H9 (cell line): ENCODE results near the gene RBM33. TPM values are rescaled to one million over a fixed set of nuclear protein-coding genes. Genes with fewer than 3 reads are reported as not detected.

Source experiments
- DNase-seq: peaks from one replicate; pipeline ENCODE4 v3.0.0-alpha.2; 2017
- H2AFZ ChIP-seq: one replicate; pipeline ENCODE4 v1.6.1; 2013; ENCODE audit warnings: mild to moderate bottlenecking, low read length, control low read depth, moderate library complexity
- H2AK5ac ChIP-seq: 2 replicates; pipeline ENCODE4 v1.6.1; 2013; ENCODE audit warnings: low read length, control low read depth, mixed read lengths; ENCODE audit not compliant: insufficient read length
- H2BK120ac ChIP-seq: one replicate; pipeline ENCODE4 v1.6.1; 2013; ENCODE audit warnings: low read depth, mild to moderate bottlenecking, low read length, control low read depth, inconsistent platforms; ENCODE audit not compliant: poor library complexity, severe bottlenecking
- H2BK12ac ChIP-seq: 2 replicates; pipeline ENCODE4 v1.6.1; 2013; ENCODE audit warnings: low read length, control low read depth, mixed read lengths, low read depth; ENCODE audit not compliant: insufficient read length
- H2BK15ac ChIP-seq: 2 replicates; pipeline ENCODE4 v1.6.1; 2013; ENCODE audit warnings: low read depth, low read length, control low read depth
- H2BK20ac ChIP-seq: one replicate; pipeline ENCODE4 v1.6.1; 2013; ENCODE audit warnings: low read depth, mild to moderate bottlenecking, low read length, control low read depth, inconsistent platforms; ENCODE audit not compliant: poor library complexity, severe bottlenecking
- H2BK5ac ChIP-seq: 2 replicates; pipeline ENCODE4 v1.6.1; 2013; ENCODE audit warnings: low read length, control low read depth, mixed read lengths; ENCODE audit not compliant: insufficient read length
- H3K14ac ChIP-seq: 2 replicates; pipeline ENCODE4 v1.6.1; 2013; ENCODE audit warnings: low read length, control low read depth; ENCODE audit not compliant: insufficient read depth
- H3K18ac ChIP-seq: 2 replicates; pipeline ENCODE4 v1.6.1; 2013; ENCODE audit warnings: low read depth, mild to moderate bottlenecking, mixed read lengths, low read length, control low read depth; ENCODE audit not compliant: insufficient read length
- H3K23ac ChIP-seq: 2 replicates; pipeline ENCODE4 v1.6.1; 2013; ENCODE audit warnings: low read length, control low read depth, mixed read lengths, low read depth; ENCODE audit not compliant: insufficient read length
- H3K23me2 ChIP-seq: 2 replicates; pipeline ENCODE4 v1.6.1; 2013; ENCODE audit warnings: low read depth, mild to moderate bottlenecking, mixed read lengths, low read length, control low read depth; ENCODE audit not compliant: insufficient read length, poor library complexity, severe bottlenecking
- H3K27ac ChIP-seq: 2 replicates; pipeline ENCODE4 v1.5.1; 2013; ENCODE audit warnings: low read length, control low read depth, mixed read lengths, low read depth; ENCODE audit not compliant: insufficient read length
- H3K27me3 ChIP-seq: 2 replicates; pipeline ENCODE4 v1.6.1; 2013; ENCODE audit warnings: low read length, control low read depth, inconsistent platforms; ENCODE audit not compliant: insufficient read depth
- H3K4ac ChIP-seq: 2 replicates; pipeline ENCODE4 v1.6.1; 2013; ENCODE audit warnings: low read depth, mild to moderate bottlenecking, control low read depth, inconsistent platforms, low read length, moderate library complexity
- H3K4me1 ChIP-seq: 2 replicates; pipeline ENCODE4 v1.6.1; 2013; ENCODE audit warnings: low read length, control low read depth, inconsistent platforms; ENCODE audit not compliant: insufficient read depth
- H3K4me2 ChIP-seq: 2 replicates; pipeline ENCODE4 v1.6.1; 2013; ENCODE audit warnings: low read length, control low read depth, mixed read lengths; ENCODE audit not compliant: insufficient read length, insufficient read depth
- H3K56ac ChIP-seq: 2 replicates; pipeline ENCODE4 v1.6.1; 2013; ENCODE audit warnings: low read depth, mild to moderate bottlenecking, mixed read lengths, low read length, control low read depth; ENCODE audit not compliant: insufficient read length
- H3K79me1 ChIP-seq: 2 replicates; pipeline ENCODE4 v1.6.1; 2013; ENCODE audit warnings: low read depth, mild to moderate bottlenecking, moderate library complexity, low read length, control low read depth, inconsistent platforms; ENCODE audit not compliant: insufficient read depth, poor library complexity, severe bottlenecking
- H3K79me2 ChIP-seq: 2 replicates; pipeline ENCODE4 v1.6.1; 2013; ENCODE audit warnings: low read length, control low read depth, inconsistent platforms; ENCODE audit not compliant: insufficient read depth
- H3K9ac ChIP-seq: 2 replicates; pipeline ENCODE4 v1.6.1; 2013; ENCODE audit warnings: low read length, control low read depth, mixed read lengths; ENCODE audit not compliant: insufficient read length; ENCODE audit errors: extremely low read depth
- H3K9me3 ChIP-seq: one replicate; pipeline ENCODE4 v1.6.1; 2013; ENCODE audit warnings: low read depth, low read length, inconsistent platforms; ENCODE audit not compliant: control insufficient read depth
- H3T11ph ChIP-seq: one replicate; pipeline ENCODE4 v1.6.1; 2013; ENCODE audit warnings: mild to moderate bottlenecking, low read length, control low read depth, inconsistent platforms
- H4K20me1 ChIP-seq: one replicate; pipeline ENCODE4 v1.6.1; 2013; ENCODE audit not compliant: control insufficient read depth, insufficient read length, insufficient read depth
- H4K5ac ChIP-seq: 2 replicates; pipeline ENCODE4 v1.6.1; 2013; ENCODE audit warnings: low read depth, mild to moderate bottlenecking, mixed read lengths, low read length, control low read depth; ENCODE audit not compliant: insufficient read length
- H4K8ac ChIP-seq: replicated peaks from 2 replicates; pipeline ENCODE4 v1.6.1; 2013; ENCODE audit warnings: low read length, control low read depth, mixed read lengths, low read depth; ENCODE audit not compliant: insufficient read length
- H4K91ac ChIP-seq: 2 replicates; pipeline ENCODE4 v1.6.1; 2013; ENCODE audit warnings: low read depth, mild to moderate bottlenecking, moderate library complexity, mixed read lengths, low read length, control low read depth; ENCODE audit not compliant: insufficient read length
- H3K27ac Mint-ChIP-seq, 3 experiments: 2 replicates in 2 of 3; 3 replicates in 1 of 3; pipeline ENCODE4 v1.8.0; 2020 to 2021; ENCODE audit warnings: mixed read lengths in 3 of 3, mild to moderate bottlenecking in 1 of 3, moderate library complexity in 1 of 3
- H3K27me3 Mint-ChIP-seq: 2 replicates; pipeline ENCODE4 v1.8.0; 2021; ENCODE audit warnings: low read depth, mild to moderate bottlenecking, moderate library complexity, mixed read lengths
- H3K36me3 Mint-ChIP-seq, 3 experiments: 2 replicates in 2 of 3; 3 replicates in 1 of 3; pipeline ENCODE4 v1.8.0; 2020 to 2021; ENCODE audit warnings: low read depth in 3 of 3, mixed read lengths in 3 of 3; ENCODE audit not compliant: insufficient read depth in 1 of 3
- H3K4me1 Mint-ChIP-seq, 2 experiments: 2 replicates each; pipeline ENCODE4 v1.8.0; 2020; ENCODE audit warnings: mixed read lengths in 2 of 2
- H3K4me3 Mint-ChIP-seq, 2 experiments: 2 replicates in 1 of 2; 3 replicates in 1 of 2; pipeline ENCODE4 v1.8.0; 2020 to 2021; ENCODE audit warnings: mild to moderate bottlenecking in 2 of 2, mixed read lengths in 2 of 2, moderate library complexity in 1 of 2
- H3K9me3 Mint-ChIP-seq, 2 experiments: 2 replicates in 1 of 2; 3 replicates in 1 of 2; pipeline ENCODE4 v1.8.0; 2020; ENCODE audit warnings: mild to moderate bottlenecking in 2 of 2, mixed read lengths in 2 of 2, moderate library complexity in 1 of 2
- WGBS: extraction: QIAGEN DNeasy Blood & Tissue Kit; methylation state at CpG from one replicate; pipeline ENCODE4 v1.1.7; 2013; ENCODE audit warnings: missing lambda C conversion rate, low lambda C conversion rate, mixed read lengths; ENCODE audit not compliant: insufficient read length; ENCODE audit errors: extremely low coverage; 5-methylcytosine and 5-hydroxymethylcytosine counted together
- total RNA-seq: library from RNA; stranded (reverse); gene quantifications from 2 replicates; pipeline ENCODE4 v1.2.1, GENCODE V29; 2021
- TF ChIP-seq, protein P1 (sequence below): fragments of 200-600 bp; sonication (generic); conservative IDR thresholded peaks from 3 replicates; pipeline ENCODE4 v1.8.0; 2021; ENCODE audit warnings: antibody characterized with exemption, mild to moderate bottlenecking

RBM33 gene
- total RNA-seq, 1 experiment from 2014 or later, result 71.3 TPM

DNA sequence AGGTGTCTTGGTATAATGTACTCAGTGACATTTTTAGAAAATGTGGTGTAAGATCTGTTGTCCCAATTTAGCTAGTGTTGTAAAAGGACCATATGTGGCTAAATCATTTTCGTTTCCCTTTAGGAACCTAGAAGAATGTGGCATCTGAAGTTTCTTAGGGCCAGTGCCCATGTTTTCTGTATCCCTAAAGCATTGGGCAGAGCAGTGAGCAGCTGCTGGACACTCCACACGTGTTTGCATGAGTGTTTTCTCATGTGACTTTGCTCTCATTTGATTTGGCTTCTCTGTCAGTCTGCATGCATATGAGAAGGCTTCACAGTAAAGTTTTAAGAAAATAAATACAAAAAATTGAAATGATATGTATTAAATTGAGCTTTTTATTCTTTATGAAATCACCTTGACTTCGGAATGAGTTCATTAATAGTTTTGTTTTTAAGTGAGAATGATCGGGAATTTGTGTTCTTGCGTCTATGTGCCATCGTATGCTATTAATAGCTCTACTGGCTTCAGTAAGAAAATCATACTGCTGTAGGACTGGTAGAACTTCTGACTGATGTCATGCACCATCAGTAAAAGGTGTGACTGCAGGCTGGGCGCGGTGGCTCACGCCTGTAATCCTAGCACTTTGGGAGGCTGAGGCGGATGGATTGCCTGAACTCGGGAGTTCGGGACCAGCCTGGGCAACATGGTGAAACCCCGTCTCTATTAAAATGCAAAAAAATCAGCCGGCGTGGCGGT, 61.3 kb downstream of the RBM33 start:
- H4K91ac ChIP-seq, result no peak overlapping the region
- no peaks in the 10 kb centered on the region for H3K27me3 ChIP-seq
- peaks cover 18 to 54% (median 42%) of the 10 kb centered on the region in 3 experiments; a peak in 5 of 7 replicates for H3K36me3 Mint-ChIP-seq
- no peaks in the 10 kb centered on the region for H3K9me3 ChIP-seq
- no peaks in the 10 kb centered on the region for H3K4me1 ChIP-seq
- H3K4me3 Mint-ChIP-seq, result no peak overlapping the region
- no peak overlapping the region for H3T11ph ChIP-seq
- peaks cover 4% of the 10 kb centered on the region; the same call in 1 of the 2 replicates for H3K79me2 ChIP-seq
- peaks cover 5% of the 10 kb centered on the region for H3K79me1 ChIP-seq
- H3K9ac ChIP-seq, result no peak overlapping the region
- no peak overlapping the region for H3K23ac ChIP-seq
- H4K8ac ChIP-seq, result no peak overlapping the region
- no peaks in the 10 kb centered on the region for H3K27me3 Mint-ChIP-seq
- WGBS, result no CpG with 5 or more reads among the region's 16 CpGs
- peak overlapping the region in 2 of 3 experiments; percentile 1 to 65; a peak in 2 of 7 replicates for H3K27ac Mint-ChIP-seq
- no peak overlapping the region for H2BK15ac ChIP-seq
- H3K4me2 ChIP-seq, result no peak overlapping the region
- H3K14ac ChIP-seq, result no peak overlapping the region
- H4K20me1 ChIP-seq, result no peaks in the 10 kb centered on the region
- no peaks in the 10 kb centered on the region for H3K4me1 Mint-ChIP-seq
- H2BK12ac ChIP-seq, result no peak overlapping the region
- no peak overlapping the region for H2BK20ac ChIP-seq
- H2AFZ ChIP-seq, result no peak overlapping the region
- no peak overlapping the region for H2BK5ac ChIP-seq
- no peak overlapping the region for H3K27ac ChIP-seq
- no peak overlapping the region for H3K4ac ChIP-seq
- H3K56ac ChIP-seq, result no peak overlapping the region
- no peak overlapping the region for H2AK5ac ChIP-seq
- H3K23me2 ChIP-seq, result no peaks in the 10 kb centered on the region
- no peak overlapping the region for H4K5ac ChIP-seq
- H3K18ac ChIP-seq, result no peak overlapping the region
- no peak for DNase-seq
- H2BK120ac ChIP-seq, result no peak overlapping the region
- no peaks in the 10 kb centered on the region for H3K9me3 Mint-ChIP-seq
- TF ChIP-seq, protein P1, sequence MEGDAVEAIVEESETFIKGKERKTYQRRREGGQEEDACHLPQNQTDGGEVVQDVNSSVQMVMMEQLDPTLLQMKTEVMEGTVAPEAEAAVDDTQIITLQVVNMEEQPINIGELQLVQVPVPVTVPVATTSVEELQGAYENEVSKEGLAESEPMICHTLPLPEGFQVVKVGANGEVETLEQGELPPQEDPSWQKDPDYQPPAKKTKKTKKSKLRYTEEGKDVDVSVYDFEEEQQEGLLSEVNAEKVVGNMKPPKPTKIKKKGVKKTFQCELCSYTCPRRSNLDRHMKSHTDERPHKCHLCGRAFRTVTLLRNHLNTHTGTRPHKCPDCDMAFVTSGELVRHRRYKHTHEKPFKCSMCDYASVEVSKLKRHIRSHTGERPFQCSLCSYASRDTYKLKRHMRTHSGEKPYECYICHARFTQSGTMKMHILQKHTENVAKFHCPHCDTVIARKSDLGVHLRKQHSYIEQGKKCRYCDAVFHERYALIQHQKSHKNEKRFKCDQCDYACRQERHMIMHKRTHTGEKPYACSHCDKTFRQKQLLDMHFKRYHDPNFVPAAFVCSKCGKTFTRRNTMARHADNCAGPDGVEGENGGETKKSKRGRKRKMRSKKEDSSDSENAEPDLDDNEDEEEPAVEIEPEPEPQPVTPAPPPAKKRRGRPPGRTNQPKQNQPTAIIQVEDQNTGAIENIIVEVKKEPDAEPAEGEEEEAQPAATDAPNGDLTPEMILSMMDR, result no peak
